Neural crest cell (in vitro differentiated cells): Measurements from ENCODE around the gene TMEM229A. TPM values are rescaled to one million over a fixed set of nuclear protein-coding genes. Genes with fewer than 3 reads are reported as not detected.
A peak's percentile ranks its signal among the peaks of the same experiment; 100 is the strongest.
"Not testable (repeated sequence)": the region's sequence is repeated elsewhere in the genome, so short reads cannot be mapped to it uniquely, and the experiment has no call there.

Source experiments
- DNase-seq: peaks from one replicate; pipeline ENCODE4 v3.0.0; 2021; ENCODE audit warnings: low read depth, mixed read lengths, low spot score
- H3K27ac Mint-ChIP-seq: one replicate; pipeline ENCODE4 v1.8.0; 2021; ENCODE audit warnings: mild to moderate bottlenecking, mixed read lengths; ENCODE audit not compliant: unreplicated experiment
- H3K27me3 Mint-ChIP-seq: 2 replicates; pipeline ENCODE4 v1.8.0; 2021; ENCODE audit warnings: low read depth, mild to moderate bottlenecking, mixed read lengths
- H3K36me3 Mint-ChIP-seq: 2 replicates; pipeline ENCODE4 v1.8.0; 2021; ENCODE audit warnings: low read depth, mild to moderate bottlenecking, mixed read lengths
- H3K4me1 Mint-ChIP-seq: 2 replicates; pipeline ENCODE4 v1.8.0; 2021; ENCODE audit warnings: mixed read lengths
- H3K4me3 Mint-ChIP-seq: one replicate; pipeline ENCODE4 v1.8.0; 2021; ENCODE audit warnings: mild to moderate bottlenecking, mixed read lengths
- H3K9me3 Mint-ChIP-seq: 2 replicates; pipeline ENCODE4 v1.8.0; 2021; ENCODE audit warnings: mixed read lengths
- CTCF ChIP-seq: fragments of 200-600 bp; sonication (generic); conservative IDR thresholded peaks from 2 replicates; pipeline ENCODE4 v1.5.0; 2021; ENCODE audit warnings: antibody characterized with exemption, mild to moderate bottlenecking
- total RNA-seq: library from RNA; stranded (reverse); gene quantifications from 2 replicates; pipeline ENCODE4 v1.2.1, GENCODE V29; 2021

TMEM229A gene
- total RNA-seq, 1 donor from 2014 or later: 10.3 TPM

- Mint-ChIP-seq H3K4me1 (peaks cover 5% of the 10 kb centered on the region), H3K27ac (no peak overlapping the region), H3K27me3 (no peaks in the 10 kb centered on the region), H3K4me3 (no peak overlapping the region), H3K36me3 (no peaks in the 10 kb centered on the region), H3K9me3 (no peaks in the 10 kb centered on the region)
- no peak for TF ChIP-seq CTCF
- DNase-seq: no peak
Observed at GRCh38 chr7:124042826-124043225, 10.0 kb upstream of the TMEM229A start.

GRCh38 chr7:124041439-124041838 lies 8.6 kb upstream of the TMEM229A start:
- Mint-ChIP-seq H3K4me3 (no peak overlapping the region), H3K27me3 (no peaks in the 10 kb centered on the region), H3K36me3 (no peaks in the 10 kb centered on the region), H3K4me1 (peaks cover 13% of the 10 kb centered on the region), H3K9me3 (peaks cover 2% of the 10 kb centered on the region), H3K27ac (no peak overlapping the region)
- no peak for TF ChIP-seq CTCF
- DNase-seq: no peak

- H3K4me1 Mint-ChIP-seq: peaks cover 39% of the 10 kb centered on the region
- not testable (repeated sequence) for H3K9me3 Mint-ChIP-seq, H3K36me3 Mint-ChIP-seq, H3K27ac Mint-ChIP-seq, H3K27me3 Mint-ChIP-seq, DNase-seq, H3K4me3 Mint-ChIP-seq
Observed at GRCh38 chr7:124037902-124038301, 5.0 kb upstream of the TMEM229A start.

GRCh38 chr7:124035706-124036105 lies 2.8 kb upstream of the TMEM229A start:
- H3K36me3 Mint-ChIP-seq: no peaks in the 10 kb centered on the region
- H3K27me3 Mint-ChIP-seq: peaks cover 8% of the 10 kb centered on the region
- H3K27ac Mint-ChIP-seq: no peak overlapping the region
- peaks cover 53% of the 10 kb centered on the region for H3K4me1 Mint-ChIP-seq
- H3K4me3 Mint-ChIP-seq: peak overlapping the region; percentile 44
- H3K9me3 Mint-ChIP-seq: peaks cover 2% of the 10 kb centered on the region
- no peak for TF ChIP-seq CTCF
- no peak for DNase-seq

GRCh38 chr7:124034754-124035100 lies 1.9 kb upstream of the TMEM229A start:
- TF ChIP-seq CTCF: no peak
- Mint-ChIP-seq H3K9me3 (peaks cover 2% of the 10 kb centered on the region), H3K27me3 (peaks cover 8% of the 10 kb centered on the region), H3K4me3 (peak overlapping the region; percentile 88), H3K4me1 (peaks cover 62% of the 10 kb centered on the region), H3K27ac (no peak overlapping the region), H3K36me3 (no peaks in the 10 kb centered on the region)
- no peak for DNase-seq

- H3K36me3 Mint-ChIP-seq: no peaks in the 10 kb centered on the region
- no peak overlapping the region for H3K27ac Mint-ChIP-seq
- DNase-seq: no peak
- no peak for TF ChIP-seq CTCF
- H3K9me3 Mint-ChIP-seq: peaks cover 2% of the 10 kb centered on the region
- peaks cover 8% of the 10 kb centered on the region for H3K27me3 Mint-ChIP-seq
- H3K4me1 Mint-ChIP-seq: peaks cover 64% of the 10 kb centered on the region
- H3K4me3 Mint-ChIP-seq: peak overlapping the region; percentile 88
Observed at GRCh38 chr7:124033807-124034753, 1.2 kb upstream of the TMEM229A start.
